NCI-H187 treated with DMSO at 0.1 percent for 48 hours (cell line): ENCODE data around the gene NIM1K.
"Not testable (repeated sequence)": the region's sequence is repeated elsewhere in the genome, so short reads cannot be mapped to it uniquely, and the experiment has no call there.

Experiments
- DNase-seq: peaks from one replicate; lab custom pipeline; 2025; lab: John Stamatoyannopoulos, UW

The NIM1K gene

GRCh38 chr5:43281840-43282658, 90.0 kb downstream of the NIM1K start:
- no peak for DNase-seq

DNA sequence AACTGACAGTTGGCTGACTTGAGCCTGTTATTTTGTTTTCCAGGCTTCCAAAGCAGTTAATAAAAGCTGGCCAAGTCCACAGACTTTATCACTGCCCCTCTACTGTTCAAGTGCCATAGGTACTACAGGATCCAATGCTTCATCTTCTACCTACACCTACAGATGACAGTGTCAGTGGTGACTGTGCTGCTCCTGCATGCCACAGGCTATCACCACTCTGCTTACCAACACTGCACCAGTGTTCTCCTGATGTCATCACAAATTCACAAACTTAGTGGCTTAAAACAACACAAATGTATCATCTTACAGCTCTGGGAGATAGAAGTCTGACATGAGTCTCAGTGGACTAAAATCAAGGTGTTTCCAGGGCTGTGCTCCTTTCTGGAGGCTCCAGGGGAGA, 94.6 kb downstream of the NIM1K start:
- DNase-seq: no peak

- no peak for DNase-seq
Observed at GRCh38 chr5:43287493-43287892, 95.5 kb downstream of the NIM1K start.

DNA sequence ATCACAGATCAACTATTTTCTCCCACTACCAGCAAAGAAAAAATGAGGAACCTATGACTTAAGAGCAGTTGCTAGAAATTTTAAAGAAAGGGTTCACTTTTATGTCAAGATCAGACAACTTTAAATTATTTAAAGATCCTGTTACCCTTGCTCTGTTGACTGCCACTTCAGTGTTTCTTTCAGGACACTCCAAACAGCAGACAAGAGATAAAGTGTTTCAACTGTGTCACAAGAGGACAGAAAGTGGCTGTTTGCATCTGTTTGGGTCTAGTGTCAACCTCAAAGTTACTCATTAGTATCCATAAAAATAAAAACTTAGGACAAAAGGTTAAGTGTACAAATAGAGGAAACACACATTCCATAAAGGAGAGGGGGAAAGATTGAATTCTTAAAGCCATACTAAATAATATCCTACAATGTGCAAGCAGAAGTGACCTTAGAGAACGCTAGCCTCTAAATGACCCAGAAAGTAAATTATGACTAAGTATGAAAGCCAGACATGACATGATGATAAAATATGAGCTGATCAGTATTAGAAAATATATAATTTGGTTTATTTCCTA, 96.3 kb downstream of the NIM1K start:
- DNase-seq: no peak

DNA sequence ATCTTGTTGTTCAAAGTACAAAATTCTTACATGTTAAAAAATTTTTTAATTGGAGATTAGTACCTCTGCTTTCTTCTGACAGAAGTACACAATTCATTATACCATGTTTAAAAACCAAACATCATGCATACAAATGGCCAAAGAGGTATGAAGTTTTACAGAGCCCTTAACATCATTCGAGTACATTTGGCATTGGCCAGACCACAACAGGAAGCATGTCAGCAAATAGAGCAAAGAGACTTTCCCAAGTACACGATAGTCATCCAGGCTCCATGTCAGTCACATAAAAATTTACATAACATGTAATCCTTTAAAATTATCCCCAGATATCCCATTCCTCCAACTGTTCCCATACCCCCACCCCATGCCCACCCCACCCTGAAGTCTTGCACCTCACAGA, 98.7 kb downstream of the NIM1K start:
- DNase-seq: no peak

GRCh38 chr5:43294226-43294625, 102.2 kb downstream of the NIM1K start:
- no peak for DNase-seq

DNA sequence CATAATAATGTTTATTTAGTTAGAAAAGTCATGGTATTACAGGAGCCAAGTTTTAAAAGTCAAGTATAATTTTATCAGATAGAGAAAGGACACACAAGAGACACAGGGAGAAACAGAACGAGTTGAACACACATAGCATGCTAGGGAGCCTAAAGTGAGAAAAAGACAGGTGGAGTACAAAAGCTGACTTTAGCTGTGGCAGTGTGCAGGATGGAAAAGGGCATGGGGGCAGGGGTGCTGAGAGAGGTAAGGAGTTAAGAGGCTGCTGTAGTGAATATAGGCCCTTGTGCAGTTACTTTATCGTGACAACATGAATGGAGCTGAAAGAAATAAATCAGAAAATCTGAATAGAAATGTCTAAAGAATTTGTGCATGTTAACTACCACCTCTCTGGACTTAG, 103.2 kb downstream of the NIM1K start:
- no peak for DNase-seq

DNA sequence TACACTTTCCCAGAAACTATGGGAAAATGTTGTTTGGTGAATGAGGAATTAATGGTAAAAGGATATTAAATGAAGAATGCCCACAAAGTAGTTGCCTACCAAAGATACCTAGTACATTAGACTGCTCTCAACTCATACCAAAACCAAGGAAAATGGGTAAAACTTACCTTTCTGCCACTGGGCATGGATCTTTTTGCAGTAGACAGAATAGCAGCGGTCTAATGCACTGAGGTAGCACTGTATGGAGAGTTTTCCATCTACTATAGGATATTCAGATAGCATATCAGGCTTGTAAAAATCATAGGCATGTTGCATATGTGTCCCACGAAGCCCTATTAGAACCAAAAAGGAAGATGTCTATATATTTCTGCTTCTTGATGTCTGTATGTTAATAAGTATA, 104.8 kb downstream of the NIM1K start:
- DNase-seq: no peak

GRCh38 chr5:43298443-43298842, 106.4 kb downstream of the NIM1K start:
- DNase-seq: no peak

DNA sequence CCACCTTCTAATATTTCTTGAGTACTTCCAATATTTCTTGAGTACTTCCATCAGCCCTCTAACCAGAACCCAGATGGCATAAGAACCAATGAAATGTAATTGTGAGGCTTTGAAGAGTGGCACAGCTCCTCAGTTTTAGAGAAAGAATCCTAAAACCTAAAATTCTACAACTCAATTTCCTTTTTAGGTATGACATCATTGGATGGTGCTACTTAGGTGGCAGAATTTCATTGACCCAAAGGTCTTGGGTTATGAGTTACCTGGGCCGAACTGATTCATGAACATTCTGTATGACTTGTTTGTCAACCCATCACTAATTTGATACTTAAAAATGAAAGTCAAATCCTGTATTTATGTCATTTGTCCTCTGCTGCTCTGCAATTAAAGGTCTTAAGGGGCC, 108.1 kb downstream of the NIM1K start:
- no peak for DNase-seq

- peak; percentile 85 for DNase-seq
Observed at GRCh38 chr5:43301653-43302091, 109.6 kb downstream of the NIM1K start.

- DNase-seq: no peak
Observed at GRCh38 chr5:43302481-43302880, 110.5 kb downstream of the NIM1K start.

- DNase-seq: no peak
Observed at GRCh38 chr5:43303242-43303641, 111.2 kb downstream of the NIM1K start.

DNA sequence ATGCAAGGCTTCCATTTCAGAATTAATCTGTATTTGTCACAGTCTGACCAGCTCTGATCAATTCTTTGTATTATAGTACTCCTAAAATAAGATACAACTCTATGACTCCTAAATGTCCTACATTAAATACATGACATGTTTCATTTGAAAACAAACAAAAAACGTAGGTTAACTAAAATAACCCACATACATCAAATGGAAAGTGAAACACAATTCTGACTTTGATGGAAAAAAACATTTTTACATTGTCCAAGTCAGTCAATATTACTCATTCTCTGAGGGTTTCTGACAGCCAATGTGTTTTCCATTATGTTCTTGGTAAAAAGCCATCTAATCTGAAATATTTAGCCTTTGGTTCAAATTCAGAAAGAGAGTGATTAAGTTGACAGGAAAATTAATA, 112.5 kb downstream of the NIM1K start:
- no peak for DNase-seq

- DNase-seq: peak; percentile 15
Observed at GRCh38 chr5:43305948-43306565, 114.0 kb downstream of the NIM1K start.

GRCh38 chr5:43306954-43307353, 114.9 kb downstream of the NIM1K start:
- not testable (repeated sequence) for DNase-seq

- no peak for DNase-seq
Observed at GRCh38 chr5:43309122-43309521, 117.1 kb downstream of the NIM1K start.

- no peak for DNase-seq
Observed at GRCh38 chr5:43309637-43310036, 117.6 kb downstream of the NIM1K start.

- no peak for DNase-seq
Observed at GRCh38 chr5:43312076-43312661, 120.1 kb downstream of the NIM1K start.

- no peak for DNase-seq
Observed at GRCh38 chr5:43312699-43313034, 120.6 kb downstream of the NIM1K start.

- DNase-seq: peak; percentile 99
Observed at GRCh38 chr5:43313035-43313853, 121.2 kb downstream of the NIM1K start, which contains the start of gene HMGCS1. Gene HMGCS1, minus strand, starts transcription at chr5:43313412. Its CDS starts 14,447 bp downstream, at chr5:43298965.

DNA sequence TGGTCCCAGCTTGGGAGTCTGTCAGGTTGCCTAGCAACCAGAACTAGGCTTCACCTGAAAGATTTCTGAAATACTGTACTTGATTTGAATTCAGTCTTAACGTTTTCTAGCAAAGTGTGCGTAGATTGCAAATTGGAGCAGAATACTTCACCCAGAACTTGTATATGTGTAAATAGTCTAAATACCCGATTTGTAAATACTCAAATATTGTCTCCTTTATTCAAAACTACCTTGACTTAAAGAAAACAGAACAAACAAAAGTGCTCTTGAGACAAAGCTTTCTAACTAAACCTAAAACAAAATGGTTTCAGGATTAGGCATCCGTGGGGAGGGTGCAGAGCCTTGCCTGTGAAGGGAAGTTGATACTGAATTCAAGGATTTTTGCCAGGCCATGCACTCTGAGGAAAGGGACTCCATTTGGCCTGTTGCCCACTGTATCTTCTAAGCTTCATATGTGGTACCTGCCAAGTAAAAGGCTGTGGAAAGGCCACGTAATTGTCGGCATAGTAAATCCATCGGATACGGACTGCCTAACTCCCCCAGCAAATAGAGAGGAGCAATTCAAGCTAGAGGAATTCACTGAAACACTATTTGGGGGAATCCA, 121.9 kb downstream of the NIM1K start:
- DNase-seq: no peak
